Progenitor cell of endocrine pancreas (in vitro differentiated cells): ENCODE results near the gene NYAP2. TPM values are rescaled to one million over a fixed set of nuclear protein-coding genes. Genes with fewer than 3 reads are reported as not detected.

Experiments used
- DNase-seq: peaks from one replicate; pipeline ENCODE4 v3.0.0; 2021; ENCODE audit warnings: low spot score; ENCODE audit not compliant: unreplicated experiment
- H3K27ac Mint-ChIP-seq: 2 replicates; pipeline ENCODE4 v1.8.0; 2021; ENCODE audit warnings: mild to moderate bottlenecking, moderate library complexity, mixed read lengths
- H3K27me3 Mint-ChIP-seq: 2 replicates; pipeline ENCODE4 v1.8.0; 2021; ENCODE audit warnings: mixed read lengths
- H3K36me3 Mint-ChIP-seq: 2 replicates; pipeline ENCODE4 v1.8.0; 2022; ENCODE audit warnings: mixed read lengths; ENCODE audit not compliant: insufficient read depth
- H3K4me1 Mint-ChIP-seq: 2 replicates; pipeline ENCODE4 v1.8.0; 2021; ENCODE audit warnings: low read depth, mixed read lengths
- H3K4me3 Mint-ChIP-seq: 2 replicates; pipeline ENCODE4 v1.8.0; 2021; ENCODE audit warnings: low read depth, mild to moderate bottlenecking, moderate library complexity, mixed read lengths
- H3K9me3 Mint-ChIP-seq: 2 replicates; pipeline ENCODE4 v1.8.0; 2021; ENCODE audit warnings: low read depth, mixed read lengths
- CTCF ChIP-seq: fragments of 200-600 bp; sonication (generic); IDR thresholded peaks from one replicate; pipeline ENCODE4 v1.5.0; 2021; ENCODE audit warnings: antibody characterized with exemption, mild to moderate bottlenecking; ENCODE audit not compliant: unreplicated experiment
- total RNA-seq: library from RNA; stranded (reverse); gene quantifications from 2 replicates; pipeline ENCODE4 v1.2.1, GENCODE V29; 2021

The NYAP2 gene
- total RNA-seq, 1 donor from 2014 or later: 0.10 TPM

GRCh38 chr2:225456619-225457260, 57.2 kb downstream of the NYAP2 start:
- H3K36me3 Mint-ChIP-seq: no peaks in the 10 kb centered on the region
- H3K4me3 Mint-ChIP-seq: no peak overlapping the region
- TF ChIP-seq CTCF: no peak
- DNase-seq: no peak
- H3K27ac Mint-ChIP-seq: no peak overlapping the region
- no peaks in the 10 kb centered on the region for H3K9me3 Mint-ChIP-seq
- H3K27me3 Mint-ChIP-seq: peaks cover 5% of the 10 kb centered on the region
- H3K4me1 Mint-ChIP-seq: peaks cover 5% of the 10 kb centered on the region

- Mint-ChIP-seq H3K27ac (no peak overlapping the region), H3K4me3 (no peak overlapping the region), H3K27me3 (peaks cover 2% of the 10 kb centered on the region), H3K36me3 (no peaks in the 10 kb centered on the region), H3K9me3 (no peaks in the 10 kb centered on the region), H3K4me1 (peaks cover 7% of the 10 kb centered on the region)
- DNase-seq: no peak
- no peak for TF ChIP-seq CTCF
These were observed 58.0 kb downstream of the NYAP2 start for GRCh38 chr2:225457482-225457881.

DNA sequence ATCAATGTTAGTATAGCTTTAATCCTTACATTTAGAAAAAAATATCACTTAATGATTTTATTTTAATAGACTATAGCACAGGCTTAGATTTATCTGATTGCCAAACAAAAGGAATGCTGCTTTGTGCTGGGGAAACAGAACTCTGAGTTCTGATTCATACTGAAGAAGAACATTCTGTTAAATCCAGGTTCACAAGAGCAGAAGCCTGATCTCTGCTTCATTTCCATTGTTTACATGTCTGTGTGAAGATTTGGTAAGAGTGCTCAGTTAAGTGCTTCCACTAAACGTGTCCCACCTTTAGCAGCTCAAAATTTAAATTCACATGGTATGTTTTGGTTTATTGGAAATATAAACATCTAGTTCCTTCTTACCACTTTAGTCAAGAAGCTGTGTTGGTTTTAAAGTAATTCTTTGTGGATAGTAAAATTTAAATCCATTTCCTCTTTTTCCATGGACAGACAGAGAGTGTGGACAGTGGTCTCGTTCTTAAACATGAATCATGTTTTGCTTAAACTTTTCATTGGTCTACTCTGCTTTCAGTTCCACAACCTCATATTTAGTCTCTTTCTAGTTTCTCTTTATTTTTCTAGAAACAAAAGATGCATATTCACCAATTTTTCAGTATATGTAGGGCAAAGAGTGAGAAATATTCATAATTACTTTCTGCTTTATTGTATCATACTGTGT, 59.1 kb downstream of the NYAP2 start:
- no peak overlapping the region for H3K27ac Mint-ChIP-seq
- H3K27me3 Mint-ChIP-seq: no peaks in the 10 kb centered on the region
- TF ChIP-seq CTCF: no peak
- no peak for DNase-seq
- no peaks in the 10 kb centered on the region for H3K9me3 Mint-ChIP-seq
- H3K36me3 Mint-ChIP-seq: no peaks in the 10 kb centered on the region
- peaks cover 11% of the 10 kb centered on the region for H3K4me1 Mint-ChIP-seq
- no peak overlapping the region for H3K4me3 Mint-ChIP-seq

DNA sequence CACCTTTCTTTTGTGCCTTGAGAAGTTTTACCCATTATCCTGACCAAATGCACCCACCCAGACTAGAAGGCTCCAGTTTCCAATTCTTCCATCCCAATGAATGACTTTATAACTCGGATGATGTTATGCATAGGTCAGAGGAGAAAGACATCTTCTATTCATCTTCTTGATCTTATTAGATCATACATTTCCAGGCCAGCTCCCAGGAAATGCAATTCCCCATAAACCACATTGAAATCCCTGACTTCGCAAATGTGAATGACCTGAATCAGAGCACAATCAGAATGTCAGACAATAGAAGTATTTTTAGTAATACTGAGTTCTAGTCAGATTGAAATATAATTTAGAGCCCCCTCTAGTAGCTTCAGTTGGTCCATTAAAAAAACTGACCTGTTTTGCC, 62.9 kb downstream of the NYAP2 start:
- Mint-ChIP-seq H3K4me3 (no peak overlapping the region), H3K27me3 (peaks cover 14% of the 10 kb centered on the region), H3K4me1 (peaks cover 14% of the 10 kb centered on the region), H3K36me3 (no peaks in the 10 kb centered on the region), H3K27ac (no peak overlapping the region), H3K9me3 (no peaks in the 10 kb centered on the region)
- TF ChIP-seq CTCF: no peak
- no peak for DNase-seq

DNA sequence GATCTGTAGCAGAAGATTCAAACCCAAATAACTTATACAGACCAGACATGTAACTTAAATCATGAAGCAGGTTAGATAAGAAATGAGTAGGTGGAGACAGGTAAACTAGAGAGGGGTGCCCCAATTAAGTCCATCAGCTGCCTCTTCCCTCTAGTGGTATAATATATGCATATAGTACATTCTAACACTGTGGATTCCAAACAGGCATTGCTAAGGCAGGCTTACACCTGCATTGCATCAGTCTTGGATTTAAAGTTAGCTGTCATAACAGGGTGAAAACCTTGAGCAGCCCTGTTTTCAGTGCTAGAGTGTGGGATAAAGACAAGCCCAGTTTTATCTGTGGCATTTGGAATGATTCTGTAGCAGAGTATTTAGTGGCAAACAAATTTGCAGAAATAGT, 63.4 kb downstream of the NYAP2 start:
- H3K4me3 Mint-ChIP-seq: no peak overlapping the region
- peaks cover 14% of the 10 kb centered on the region for H3K4me1 Mint-ChIP-seq
- H3K27me3 Mint-ChIP-seq: peaks cover 14% of the 10 kb centered on the region
- no peaks in the 10 kb centered on the region for H3K9me3 Mint-ChIP-seq
- H3K27ac Mint-ChIP-seq: no peak overlapping the region
- TF ChIP-seq CTCF: peak; percentile 11
- DNase-seq: no peak
- no peaks in the 10 kb centered on the region for H3K36me3 Mint-ChIP-seq
